Measurements from ENCODE around the gene IL1B.

- TF ChIP-seq, protein P1, sequence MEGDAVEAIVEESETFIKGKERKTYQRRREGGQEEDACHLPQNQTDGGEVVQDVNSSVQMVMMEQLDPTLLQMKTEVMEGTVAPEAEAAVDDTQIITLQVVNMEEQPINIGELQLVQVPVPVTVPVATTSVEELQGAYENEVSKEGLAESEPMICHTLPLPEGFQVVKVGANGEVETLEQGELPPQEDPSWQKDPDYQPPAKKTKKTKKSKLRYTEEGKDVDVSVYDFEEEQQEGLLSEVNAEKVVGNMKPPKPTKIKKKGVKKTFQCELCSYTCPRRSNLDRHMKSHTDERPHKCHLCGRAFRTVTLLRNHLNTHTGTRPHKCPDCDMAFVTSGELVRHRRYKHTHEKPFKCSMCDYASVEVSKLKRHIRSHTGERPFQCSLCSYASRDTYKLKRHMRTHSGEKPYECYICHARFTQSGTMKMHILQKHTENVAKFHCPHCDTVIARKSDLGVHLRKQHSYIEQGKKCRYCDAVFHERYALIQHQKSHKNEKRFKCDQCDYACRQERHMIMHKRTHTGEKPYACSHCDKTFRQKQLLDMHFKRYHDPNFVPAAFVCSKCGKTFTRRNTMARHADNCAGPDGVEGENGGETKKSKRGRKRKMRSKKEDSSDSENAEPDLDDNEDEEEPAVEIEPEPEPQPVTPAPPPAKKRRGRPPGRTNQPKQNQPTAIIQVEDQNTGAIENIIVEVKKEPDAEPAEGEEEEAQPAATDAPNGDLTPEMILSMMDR (conservative IDR thresholded peaks at IDR 0.05; ENCODE audit: low read length) = no peak
- TF ChIP-seq EZH2phosphoT487 (IDR thresholded peaks at IDR 0.05; ENCODE audit: borderline replicate concordance, low read depth, low read length) = no peak
These were observed 42.3 kb downstream of the IL1B start for GRCh38 chr2:112794131-112794733.
